Activated T-helper 17 cell treated with anti-CD3 and anti-CD28 coated beads, Interleukin-2, amount 50 U/mL, for 72 hours (primary cell): Measurements from ENCODE around the gene PCDHB15. TPM values are rescaled to one million over a fixed set of nuclear protein-coding genes. Genes with fewer than 3 reads are reported as not detected.

ENCODE experiments used
- total RNA-seq, 2 donors: library from RNA; stranded (reverse); gene quantifications; one replicate each; pipeline ENCODE4 v1.2.3, GENCODE V29; 2022

Gene PCDHB15
- total RNA-seq, 2 donors from 2014 or later: not detected

Other genes with a start within 250 kb of the PCDHB15 start
- not detected for gene PCDHB1, start 194.0 kb upstream of the PCDHB15 start, total RNA-seq
- gene PCDHB2, start 150.8 kb upstream of the PCDHB15 start, total RNA-seq: under 1 TPM; 0.06 to 0.24 TPM
- under 1 TPM in 1 of 2 donors, not detected in 1; 0.08 TPM for gene PCDHB3, start 144.9 kb upstream of the PCDHB15 start, total RNA-seq
- not detected for gene PCDHB4, start 123.6 kb upstream of the PCDHB15 start, total RNA-seq
- not detected for gene PCDHB5, start 110.2 kb upstream of the PCDHB15 start, total RNA-seq
- gene PCDHB6, start 95.3 kb upstream of the PCDHB15 start, total RNA-seq: not detected
- gene PCDHB7, start 72.8 kb upstream of the PCDHB15 start, total RNA-seq: not detected
- not detected for gene PCDHB8, start 67.6 kb upstream of the PCDHB15 start, total RNA-seq
- gene PCDHB16, start 63.0 kb upstream of the PCDHB15 start, total RNA-seq: not detected
- not detected for gene PCDHB9, start 58.2 kb upstream of the PCDHB15 start, total RNA-seq
- gene PCDHB10, start 53.0 kb upstream of the PCDHB15 start, total RNA-seq: not detected
- gene PCDHB11, start 45.8 kb upstream of the PCDHB15 start, total RNA-seq: not detected
- gene PCDHB12, start 36.7 kb upstream of the PCDHB15 start, total RNA-seq: not detected
- under 1 TPM in 1 of 2 donors, not detected in 1; 0.08 TPM for gene PCDHB13, start 31.5 kb upstream of the PCDHB15 start, total RNA-seq
- gene PCDHB14, start 22.1 kb upstream of the PCDHB15 start, total RNA-seq: not detected
- under 1 TPM in 1 of 2 donors, not detected in 1; 0.42 TPM for gene SLC25A2, start 58.7 kb downstream of the PCDHB15 start, total RNA-seq
- 10 to 100 TPM; 45.3 to 50.4 TPM for gene TAF7, start 75.4 kb downstream of the PCDHB15 start, total RNA-seq
- gene PCDHGA1, start 85.1 kb downstream of the PCDHB15 start, total RNA-seq: under 1 TPM; 0.09 to 0.16 TPM
- not detected for gene PCDHGA2, start 93.4 kb downstream of the PCDHB15 start, total RNA-seq
- under 1 TPM in 1 of 2 donors, not detected in 1; 0.09 TPM for gene PCDHGA3, start 98.4 kb downstream of the PCDHB15 start, total RNA-seq
- not detected for gene PCDHGB1, start 104.7 kb downstream of the PCDHB15 start, total RNA-seq
- gene PCDHGA4, start 109.6 kb downstream of the PCDHB15 start, total RNA-seq: under 1 TPM in 1 of 2 donors, not detected in 1; 0.32 TPM
- gene PCDHGB2, start 114.6 kb downstream of the PCDHB15 start, total RNA-seq: under 1 TPM; 0.17 to 0.34 TPM
- under 1 TPM in 1 of 2 donors, not detected in 1; 0.11 TPM for gene PCDHGA5, start 118.8 kb downstream of the PCDHB15 start, total RNA-seq
- gene PCDHGB3, start 124.8 kb downstream of the PCDHB15 start, total RNA-seq: under 1 TPM in 1 of 2 donors, not detected in 1; 0.21 TPM
- under 1 TPM; 0.06 to 0.40 TPM for gene PCDHGA6, start 128.5 kb downstream of the PCDHB15 start, total RNA-seq
- gene PCDHGA7, start 137.3 kb downstream of the PCDHB15 start, total RNA-seq: under 1 TPM in 1 of 2 donors, not detected in 1; 0.06 TPM
- under 1 TPM; 0.06 to 0.08 TPM for gene PCDHGB4, start 142.3 kb downstream of the PCDHB15 start, total RNA-seq
- not detected for gene PCDHGA8, start 147.2 kb downstream of the PCDHB15 start, total RNA-seq
- under 1 TPM; 0.09 to 0.24 TPM for gene PCDHGB5, start 152.6 kb downstream of the PCDHB15 start, total RNA-seq
- not detected for gene PCDHGA9, start 157.4 kb downstream of the PCDHB15 start, total RNA-seq
- under 1 TPM in 1 of 2 donors, not detected in 1; 0.08 TPM for gene PCDHGB6, start 162.6 kb downstream of the PCDHB15 start, total RNA-seq
- gene PCDHGA10, start 167.6 kb downstream of the PCDHB15 start, total RNA-seq: under 1 TPM; 0.06 to 0.08 TPM
- gene PCDHGB7, start 172.3 kb downstream of the PCDHB15 start, total RNA-seq: under 1 TPM in 1 of 2 donors, not detected in 1; 0.11 TPM
- gene PCDHGA11, start 175.7 kb downstream of the PCDHB15 start, total RNA-seq: under 1 TPM in 1 of 2 donors, not detected in 1; 0.09 TPM
- gene PCDHGA12, start 185.1 kb downstream of the PCDHB15 start, total RNA-seq: not detected
- gene PCDHGC3, start 230.6 kb downstream of the PCDHB15 start, total RNA-seq: under 1 TPM in 1 of 2 donors, not detected in 1; 0.56 TPM
- gene PCDHGC4, start 239.6 kb downstream of the PCDHB15 start, total RNA-seq: not detected
- gene PCDHGC5, start 243.7 kb downstream of the PCDHB15 start, total RNA-seq: not detected